Stimulated activated CD8-positive, alpha-beta memory T cell treated with anti-CD3 and anti-CD28 coated beads, Interleukin-15, amount 100 ng/mL, for 4 hours (primary cell): ENCODE data around the gene PIP5K1B.
A peak's percentile ranks its signal among the peaks of the same experiment; 100 is the strongest.
"Not testable (repeated sequence)": the region's sequence is repeated elsewhere in the genome, so short reads cannot be mapped to it uniquely, and the experiment has no call there.

Experiments used
- DNase-seq, 2 donors: peaks; one replicate each; pipeline ENCODE4 v3.0.0-alpha.2; 2020; ENCODE audit warnings: low read depth in 2 of 2

The PIP5K1B gene

DNA sequence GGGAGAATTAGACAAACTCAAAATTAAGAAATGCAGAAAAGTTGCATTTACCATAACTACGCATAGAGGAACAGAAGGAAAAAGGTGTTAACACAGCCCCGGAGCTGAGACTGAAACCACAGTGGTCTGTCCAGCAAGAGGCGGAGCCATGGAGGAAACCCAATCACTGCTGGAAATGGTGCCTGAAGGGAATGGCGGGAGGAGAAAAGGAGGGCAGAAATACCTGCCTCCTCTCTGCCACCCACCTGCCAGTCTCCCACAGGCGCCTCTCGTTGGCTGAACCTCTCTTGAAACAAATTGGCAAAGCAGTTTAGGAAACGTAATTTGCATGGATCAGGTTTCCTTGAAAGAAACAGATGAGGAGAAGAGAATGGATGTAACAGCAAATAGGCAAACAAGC is 318.6 kb downstream of the PIP5K1B start:
- DNase-seq = no peak

DNA sequence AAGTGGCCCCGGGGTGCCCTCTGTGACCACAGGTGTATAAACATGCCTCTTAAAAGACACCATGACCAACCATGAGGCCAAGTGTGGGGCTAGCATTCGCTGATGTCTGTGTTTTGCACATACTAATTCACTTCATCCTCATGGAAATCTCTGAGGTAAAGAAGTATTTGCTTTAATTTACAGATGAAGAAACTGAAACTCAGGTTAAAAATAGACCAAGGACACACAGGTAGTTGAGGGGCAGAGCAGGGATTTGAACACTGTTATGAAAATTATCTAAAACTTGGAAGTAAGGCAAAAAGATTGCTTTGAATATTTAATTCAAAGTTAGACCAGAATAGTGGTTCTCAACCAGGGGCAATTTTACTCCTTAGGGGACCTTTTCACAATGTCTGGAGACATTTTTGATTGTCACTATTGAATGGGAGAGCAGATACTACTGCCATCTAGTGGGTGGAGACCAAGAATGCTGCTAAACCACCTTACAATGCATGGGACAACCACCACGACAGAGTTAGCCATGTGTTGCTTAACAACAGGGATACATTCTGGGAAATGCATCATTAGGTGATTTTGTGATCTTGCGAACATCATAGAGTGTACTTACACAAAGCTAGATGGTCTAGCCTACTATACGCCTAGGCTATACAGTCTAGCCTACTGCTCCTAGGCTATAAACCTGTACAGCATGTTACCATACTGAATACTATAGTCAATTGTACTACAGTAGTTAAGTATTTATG is 322.5 kb downstream of the PIP5K1B start:
- no peak for DNase-seq

DNA sequence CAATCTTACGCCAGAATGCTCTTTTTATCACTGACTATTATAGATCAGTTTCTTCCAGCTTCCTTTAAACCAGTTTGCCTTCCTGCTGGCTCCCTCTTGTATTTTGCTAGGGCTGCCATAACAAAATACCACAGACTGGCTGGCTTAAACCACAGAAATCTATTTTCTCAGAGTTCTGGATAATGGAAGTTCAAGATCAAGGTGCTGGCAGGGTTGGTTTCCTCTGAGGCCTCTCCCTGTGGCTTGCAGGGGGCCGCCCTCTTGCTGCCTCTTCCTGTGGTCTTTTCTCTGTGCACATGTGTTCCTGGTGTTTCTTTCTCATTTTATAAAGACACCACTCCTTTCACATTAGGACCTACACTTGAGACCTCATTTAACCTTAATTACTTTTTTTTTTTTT is 323.7 kb downstream of the PIP5K1B start:
- no peak for DNase-seq

DNA sequence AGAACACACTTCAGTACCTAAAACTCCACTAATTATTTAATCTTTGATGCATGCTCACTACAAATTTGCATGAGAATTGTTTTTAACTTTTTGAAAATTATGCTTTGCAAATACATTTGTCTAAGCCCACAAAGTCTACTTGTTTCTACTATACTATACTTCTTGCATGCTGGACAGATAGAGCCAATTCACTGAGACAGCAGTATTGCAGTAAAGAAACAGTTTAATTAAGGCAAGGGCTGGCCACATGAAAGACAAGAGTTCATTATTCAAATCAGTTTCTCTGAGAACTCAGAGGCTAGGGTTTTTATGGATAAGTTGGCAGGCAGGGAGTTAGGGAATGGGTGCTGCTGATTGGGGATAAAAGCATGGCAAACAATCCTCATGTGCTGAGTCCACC is 324.5 kb downstream of the PIP5K1B start:
- DNase-seq = no peak

DNA sequence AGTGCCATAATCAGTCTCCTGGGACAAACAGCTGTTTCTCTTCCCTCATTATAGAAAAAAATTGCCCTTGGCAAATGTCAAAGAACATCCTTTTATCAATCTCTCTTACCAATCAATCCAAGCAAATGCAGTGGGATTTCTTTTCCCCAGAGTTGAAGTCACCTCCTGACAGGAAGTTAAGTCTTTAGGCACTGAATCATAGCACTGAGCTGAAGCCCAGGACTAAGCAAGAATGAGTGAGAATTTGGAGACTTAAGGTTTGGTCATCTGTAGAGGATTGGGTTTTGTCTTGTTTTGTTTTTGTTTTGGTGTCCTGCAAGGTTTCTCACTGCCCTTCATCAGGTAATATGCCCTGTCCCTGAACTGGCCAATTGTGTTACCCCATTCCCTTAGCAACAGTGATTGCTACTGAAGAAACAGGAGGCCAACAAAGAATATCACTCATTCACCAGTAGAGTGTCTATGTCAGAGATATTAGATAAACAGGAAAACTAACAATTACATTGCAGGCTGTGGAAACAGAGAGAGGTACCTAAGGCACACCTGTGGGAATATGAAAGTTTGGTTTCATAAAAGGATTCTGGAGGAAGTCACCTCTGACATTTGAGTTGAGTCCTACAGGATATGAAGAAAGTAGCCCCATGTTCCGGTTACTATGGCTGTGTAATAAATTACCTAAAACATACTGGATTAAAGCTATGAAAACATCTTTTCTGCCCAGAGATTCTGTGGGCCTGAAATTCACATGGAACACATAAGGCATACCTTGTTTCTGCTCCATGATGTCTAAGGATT is 326.0 kb downstream of the PIP5K1B start:
- no peak for DNase-seq

DNA sequence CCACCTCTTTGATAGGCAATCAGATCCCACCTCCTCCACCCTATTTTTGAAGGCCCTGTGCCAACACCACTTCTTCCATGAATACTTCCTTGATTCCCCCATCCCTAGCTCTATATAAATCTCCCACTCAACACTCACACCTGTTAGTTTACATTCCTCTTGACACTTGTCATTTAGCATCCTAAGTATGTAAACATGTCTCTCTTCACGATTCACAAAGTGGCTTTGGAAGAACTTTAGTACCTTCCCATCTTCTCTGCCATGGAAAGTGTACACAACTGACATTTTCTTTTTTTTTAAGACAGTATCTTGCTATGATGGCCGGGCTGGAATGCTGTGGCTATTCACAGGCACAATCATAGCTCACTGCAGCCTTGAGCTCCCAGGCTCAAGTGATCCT is 329.0 kb downstream of the PIP5K1B start:
- DNase-seq = no peak

DNA sequence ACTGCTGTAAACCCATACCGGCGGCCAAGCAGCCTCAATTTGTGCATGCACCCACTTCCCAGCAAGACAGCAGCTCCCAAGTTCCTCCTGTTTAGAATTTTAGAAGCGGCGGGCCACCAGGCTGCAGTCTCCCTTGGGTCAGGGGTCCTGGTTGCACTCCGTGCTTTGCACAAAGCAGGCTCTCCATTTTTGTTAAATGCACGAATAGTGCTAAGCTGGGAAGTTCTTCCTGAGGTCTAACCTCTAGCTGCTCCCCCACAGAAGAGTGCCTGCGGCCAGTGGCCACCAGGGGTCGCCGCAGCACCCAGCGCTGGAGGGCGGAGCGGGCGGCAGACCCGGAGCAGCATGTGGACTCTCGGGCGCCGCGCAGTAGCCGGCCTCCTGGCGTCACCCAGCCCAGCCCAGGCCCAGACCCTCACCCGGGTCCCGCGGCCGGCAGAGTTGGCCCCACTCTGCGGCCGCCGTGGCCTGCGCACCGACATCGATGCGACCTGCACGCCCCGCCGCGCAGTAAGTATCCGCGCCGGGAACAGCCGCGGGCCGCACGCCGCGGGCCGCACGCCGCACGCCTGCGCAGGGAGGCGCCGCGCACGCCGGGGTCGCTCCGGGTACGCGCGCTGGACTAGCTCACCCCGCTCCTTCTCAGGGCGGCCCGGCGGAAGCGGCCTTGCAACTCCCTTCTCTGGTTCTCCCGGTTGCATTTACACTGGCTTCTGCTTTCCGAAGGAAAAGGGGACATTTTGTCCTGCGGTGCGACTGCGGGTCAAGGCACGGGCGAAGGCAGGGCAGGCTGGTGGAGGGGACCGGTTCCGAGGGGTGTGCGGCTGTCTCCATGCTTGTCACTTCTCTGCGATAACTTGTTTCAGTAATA is 330.6 kb downstream of the PIP5K1B start, which contains the start of gene FXN:
FXN (plus strand) TSS at position 315 of the 871 bp plus-strand sequence; CDS start at position 346, 31 bp downstream.
- DNase-seq = peak; percentile 53 to 62

DNA sequence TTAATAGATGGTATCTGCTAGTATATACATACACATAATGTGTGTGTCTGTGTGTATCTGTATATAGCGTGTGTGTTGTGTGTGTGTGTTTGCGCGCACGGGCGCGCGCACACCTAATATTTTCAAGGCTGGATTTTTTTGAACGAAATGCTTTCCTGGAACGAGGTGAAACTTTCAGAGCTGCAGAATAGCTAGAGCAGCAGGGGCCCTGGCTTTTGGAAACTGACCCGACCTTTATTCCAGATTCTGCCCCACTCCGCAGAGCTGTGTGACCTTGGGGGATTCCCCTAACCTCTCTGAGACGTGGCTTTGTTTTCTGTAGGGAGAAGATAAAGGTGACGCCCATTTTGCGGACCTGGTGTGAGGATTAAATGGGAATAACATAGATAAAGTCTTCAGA is 331.3 kb downstream of the PIP5K1B start:
- DNase-seq = no peak

DNA sequence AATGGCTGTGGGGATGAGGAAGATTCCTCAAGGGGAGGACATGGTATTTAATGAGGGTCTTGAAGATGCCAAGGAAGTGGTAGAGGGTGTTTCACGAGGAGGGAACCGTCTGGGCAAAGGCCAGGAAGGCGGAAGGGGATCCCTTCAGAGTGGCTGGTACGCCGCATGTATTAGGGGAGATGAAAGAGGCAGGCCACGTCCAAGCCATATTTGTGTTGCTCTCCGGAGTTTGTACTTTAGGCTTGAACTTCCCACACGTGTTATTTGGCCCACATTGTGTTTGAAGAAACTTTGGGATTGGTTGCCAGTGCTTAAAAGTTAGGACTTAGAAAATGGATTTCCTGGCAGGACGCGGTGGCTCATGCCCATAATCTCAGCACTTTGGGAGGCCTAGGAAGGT is 331.8 kb downstream of the PIP5K1B start:
- no peak for DNase-seq

DNA sequence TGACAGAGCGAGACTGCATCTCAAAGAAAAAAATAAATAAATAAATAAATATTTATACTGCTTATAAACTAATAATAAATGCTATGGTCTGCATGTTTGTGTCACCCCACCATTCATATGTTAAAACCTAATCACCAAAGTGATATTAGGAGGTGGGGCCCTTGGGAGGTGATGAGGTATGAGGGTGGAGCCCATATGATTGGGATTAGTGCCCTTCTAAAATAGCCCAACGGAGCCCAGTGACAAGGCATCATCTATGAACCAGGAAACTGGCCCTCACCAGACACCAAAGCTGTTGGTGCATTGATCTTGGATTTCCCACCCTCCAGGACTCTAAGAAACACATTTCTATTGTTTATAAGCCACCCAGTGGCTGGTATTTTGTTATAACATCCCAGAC is 335.6 kb downstream of the PIP5K1B start:
- DNase-seq = no peak

DNA sequence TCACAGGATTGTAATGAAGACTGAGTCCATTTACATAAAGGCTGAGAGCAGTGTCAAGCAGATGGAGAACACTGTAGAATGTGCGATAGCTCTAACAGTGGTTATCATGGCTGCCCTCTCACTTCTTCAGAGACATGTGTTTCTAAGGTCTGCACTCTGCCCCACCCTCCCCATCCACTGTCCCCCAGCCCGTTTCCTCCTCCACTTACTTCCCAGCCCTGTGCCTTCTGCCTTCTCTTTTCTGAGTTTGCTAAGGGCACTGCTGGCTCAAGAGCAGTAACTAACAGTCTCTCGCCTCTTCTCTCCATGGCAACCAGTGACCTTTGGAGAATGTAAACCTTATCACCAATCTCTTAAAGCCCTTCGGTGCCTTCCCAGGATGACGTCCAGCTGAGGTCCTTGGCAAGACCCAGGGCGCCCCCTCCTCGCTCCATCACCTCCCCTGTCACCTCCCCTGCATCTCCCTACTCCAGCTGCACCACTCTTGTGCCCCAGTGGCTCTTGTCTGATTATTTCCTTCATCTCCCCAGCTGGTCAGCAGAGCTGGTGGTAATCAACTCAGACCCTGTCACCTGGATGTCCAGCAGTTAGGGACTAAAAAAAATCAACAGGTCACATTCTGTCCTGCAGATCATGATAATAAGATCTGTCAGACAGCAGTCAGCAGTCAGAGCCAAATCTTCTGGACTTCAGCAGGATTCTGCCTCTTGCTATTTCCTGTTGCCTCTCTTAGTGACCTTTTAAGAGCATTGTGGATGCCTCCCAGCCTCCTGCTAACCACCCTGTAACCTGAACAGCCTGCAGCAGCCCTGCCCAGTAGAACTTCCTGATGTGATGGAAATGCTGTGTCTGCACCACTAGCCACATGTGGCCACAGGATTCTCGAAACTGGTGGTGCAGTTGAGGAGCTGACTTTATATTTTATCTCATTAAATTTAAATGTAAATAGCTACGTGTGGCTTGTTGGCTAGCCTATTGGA is 339.5 kb downstream of the PIP5K1B start:
- no peak for DNase-seq

DNA sequence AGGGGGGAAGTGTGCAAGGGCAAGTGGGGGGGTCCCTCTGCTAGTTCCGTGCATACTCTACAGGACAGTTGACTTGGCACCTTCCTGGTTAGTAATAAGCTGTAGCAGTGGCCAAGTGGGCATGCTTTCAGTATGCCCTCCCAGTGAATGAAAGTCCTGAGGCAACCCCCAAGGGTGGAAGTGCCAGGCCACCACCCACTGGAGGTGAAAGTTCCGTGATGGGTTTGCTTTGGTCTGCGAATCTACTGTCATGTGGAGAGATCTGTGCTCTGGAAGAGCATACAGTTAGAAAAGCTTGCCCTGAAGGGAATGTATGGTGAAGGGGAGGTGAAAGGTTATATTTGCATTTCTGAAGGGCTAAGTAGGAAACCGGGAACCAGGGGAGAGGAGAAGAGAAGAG is 340.8 kb downstream of the PIP5K1B start:
- no peak for DNase-seq

DNA sequence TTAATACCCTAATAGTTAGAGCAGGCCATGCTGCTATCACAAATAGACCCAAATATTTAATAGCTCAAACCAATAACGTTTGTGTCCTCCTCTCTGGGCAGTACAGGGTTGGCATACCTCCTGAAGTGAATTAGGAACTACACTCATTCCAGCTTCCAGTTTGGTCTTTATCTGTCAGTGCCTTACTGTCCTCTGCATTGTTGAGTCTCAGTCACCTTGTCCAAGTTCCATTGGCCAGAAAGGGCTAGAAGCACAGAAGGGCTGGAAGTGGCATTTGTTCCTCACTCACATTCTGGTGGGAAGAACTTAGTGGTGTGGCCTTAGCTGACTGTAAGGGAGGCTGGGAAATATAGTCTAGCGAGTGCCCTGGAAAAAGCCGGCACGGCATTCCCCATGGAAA is 341.7 kb downstream of the PIP5K1B start:
- no peak for DNase-seq

DNA sequence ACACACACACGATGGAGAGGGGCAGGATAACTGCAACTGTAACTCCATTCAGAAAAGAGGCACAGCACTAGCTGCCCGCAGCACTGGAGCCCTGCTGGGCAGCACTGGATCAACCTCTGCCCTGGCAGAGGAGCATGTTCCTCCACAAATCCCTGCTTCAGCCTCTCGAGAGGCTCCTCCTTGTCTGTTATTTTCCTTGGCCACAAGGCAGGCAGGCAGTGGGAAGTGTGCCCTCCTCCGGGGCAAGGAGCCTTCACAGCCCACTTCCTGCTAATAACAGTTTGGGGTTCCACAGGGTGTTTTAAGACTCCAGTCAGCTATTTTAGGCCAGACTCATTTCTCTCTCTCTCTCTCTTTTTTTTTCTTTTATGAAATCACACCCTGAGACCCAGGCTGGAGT is 342.3 kb downstream of the PIP5K1B start:
- DNase-seq = no peak

DNA sequence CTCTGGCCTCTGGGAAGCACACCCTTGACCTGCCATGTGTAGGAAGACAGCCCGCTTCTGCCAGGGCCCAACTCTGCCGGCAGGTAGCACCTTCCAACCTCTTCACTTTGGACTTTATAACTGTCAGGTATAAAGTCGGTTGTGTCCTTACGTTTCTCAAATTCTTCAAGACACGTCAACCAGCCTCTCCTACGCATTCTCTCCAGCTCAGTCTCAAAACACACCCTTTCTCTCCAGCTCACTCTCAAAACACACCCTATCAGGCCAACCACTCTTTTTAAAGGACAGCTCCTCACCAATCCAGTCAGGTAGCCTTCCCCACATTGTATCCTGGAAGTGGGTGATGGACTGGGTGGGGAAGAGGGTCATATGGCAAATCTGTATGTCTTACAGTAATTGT is 344.1 kb downstream of the PIP5K1B start:
- no peak for DNase-seq

DNA sequence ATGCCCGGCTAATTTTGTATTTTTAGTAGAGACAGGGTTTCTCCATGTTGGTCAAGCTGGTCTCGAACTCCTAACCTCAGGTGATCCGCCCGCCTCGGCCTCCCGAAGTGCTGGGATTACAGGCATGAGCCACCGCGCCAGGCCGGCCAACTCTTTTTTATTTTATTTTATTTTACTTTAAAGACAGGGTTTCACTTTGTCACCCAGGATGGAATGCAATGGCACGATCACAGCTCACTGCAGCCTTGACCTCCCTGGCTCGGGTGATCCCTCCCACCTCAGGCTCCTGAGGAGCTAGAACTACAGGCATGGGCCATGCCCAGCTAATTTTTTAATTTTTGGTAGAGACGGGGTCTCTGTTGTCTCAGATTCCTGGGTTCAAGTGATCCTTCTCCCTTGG is 345.9 kb downstream of the PIP5K1B start:
- not testable (repeated sequence) for DNase-seq

DNA sequence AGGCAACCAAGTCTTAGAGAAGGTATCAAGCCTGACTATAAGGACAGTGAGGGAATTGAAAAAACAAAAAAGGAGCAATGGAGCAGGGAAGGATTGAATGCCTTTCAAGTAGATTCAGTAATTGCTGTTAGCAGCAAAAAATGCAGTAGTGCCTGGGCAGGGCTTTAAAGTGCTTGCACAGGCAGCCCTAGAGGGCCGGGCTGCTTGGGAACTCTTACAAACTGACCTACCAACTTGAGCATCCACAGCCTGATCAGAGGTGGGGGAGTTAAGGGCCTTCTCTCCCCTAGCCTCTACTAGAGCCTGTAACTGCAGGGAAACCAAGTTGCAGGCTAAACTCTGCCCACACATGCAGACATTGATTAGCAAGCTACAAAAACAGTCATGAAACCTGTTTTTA is 349.9 kb downstream of the PIP5K1B start:
- DNase-seq = no peak

DNA sequence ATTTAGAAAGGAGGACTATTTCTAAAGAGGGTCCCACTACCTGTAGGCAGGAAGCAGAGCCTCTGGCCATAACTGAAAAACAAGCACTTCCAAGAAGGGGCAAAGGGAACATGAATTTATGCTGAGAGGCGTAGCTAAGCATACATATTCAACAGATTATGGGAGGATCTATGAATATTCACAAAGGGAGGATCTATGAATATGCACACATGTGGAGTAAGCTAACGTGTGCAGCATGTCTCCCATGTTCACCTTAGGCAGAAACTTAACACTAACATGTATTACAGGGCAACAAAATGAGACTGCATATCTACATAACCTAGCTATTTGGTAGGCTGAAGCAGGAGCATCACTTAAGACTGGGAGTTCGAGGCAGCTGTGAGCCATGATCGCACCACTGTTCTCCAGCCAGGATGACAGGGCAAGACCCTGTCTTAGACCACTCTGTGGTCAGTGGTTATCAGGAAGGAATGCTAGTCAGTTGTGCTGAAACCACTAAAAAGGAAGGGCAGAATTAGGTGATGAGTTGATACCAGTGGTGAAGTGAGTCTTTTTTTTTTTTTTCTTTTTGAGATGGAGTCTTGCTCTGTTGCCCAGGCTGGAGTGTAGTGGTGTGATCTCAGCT is 351.3 kb downstream of the PIP5K1B start:
- no peak for DNase-seq

DNA sequence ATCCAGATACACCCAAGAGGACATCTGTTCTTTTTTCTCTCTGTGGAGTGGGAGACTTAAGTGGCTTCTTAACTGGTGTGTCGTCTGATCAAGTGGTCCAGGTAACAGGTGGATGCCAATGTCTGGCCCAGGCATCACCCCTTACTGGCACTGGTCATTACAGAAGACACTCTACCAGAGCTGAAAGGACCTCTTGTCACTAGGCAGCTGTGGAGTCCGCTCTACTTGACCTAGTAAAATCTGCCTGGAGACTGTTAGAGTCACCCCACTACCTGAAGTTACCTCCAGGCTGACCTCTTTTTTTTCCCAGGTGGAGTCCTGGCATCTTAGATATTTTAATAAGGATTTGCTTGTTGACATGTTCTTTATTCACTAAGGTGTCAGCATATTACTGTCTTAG is 353.1 kb downstream of the PIP5K1B start:
- DNase-seq = no peak
